ENCODE results near the gene CLINT1.

- TF ChIP-seq EP300 (IDR thresholded peaks at IDR 0.05; ENCODE audit: borderline replicate concordance) (no peak), YY1 (IDR thresholded peaks at IDR 0.05; ENCODE audit: low read depth) (no peak), TAF1 (IDR thresholded peaks at IDR 0.05; ENCODE audit: low read depth) (no peak), CEBPB (IDR thresholded peaks at IDR 0.05) (no peak), MAX (IDR thresholded peaks at IDR 0.05) (no peak), RAD21 (IDR thresholded peaks at IDR 0.05; ENCODE audit: low read depth) (no peak), REST (IDR thresholded peaks at IDR 0.05; ENCODE audit: low read depth) (no peak), EGR1 (IDR thresholded peaks at IDR 0.05) (no peak), FOXM1 (IDR thresholded peaks at IDR 0.05; ENCODE audit: borderline replicate concordance, low read depth) (no peak), NFIC (IDR thresholded peaks at IDR 0.05) (no peak), CREB1 (IDR thresholded peaks at IDR 0.05; ENCODE audit: low read depth) (no peak), TCF12 (IDR thresholded peaks at IDR 0.05; ENCODE audit: low read depth) (no peak)
Measured at GRCh38 chr5:157785801-157786200, 73.1 kb downstream of the CLINT1 start.
